Measurements from ENCODE around the gene TPCN1. TPM values are rescaled to one million over a fixed set of nuclear protein-coding genes. Genes with fewer than 3 reads are reported as not detected.

The TPCN1 gene
- total RNA-seq, 1 experiment from 2014 or later, result 13.5 TPM

- Histone ChIP-seq H2BK15ac (ENCODE audit: low read depth, low read length) (no peak overlapping the region), H3T11ph (ENCODE audit: low read length) (no peak overlapping the region), H3K9ac (ENCODE audit: extremely low read depth, insufficient read length, low read length) (no peak overlapping the region), H3K79me2 (ENCODE audit: insufficient read depth, low read length) (no peaks in the 10 kb centered on the region; the same call in 1 of the 2 replicates), H4K5ac (ENCODE audit: insufficient read length, low read depth, low read length) (no peak overlapping the region), H3K23ac (ENCODE audit: insufficient read length, low read depth, low read length) (no peak overlapping the region), H4K8ac (replicated peaks; ENCODE audit: insufficient read length, low read depth, low read length) (no peak overlapping the region), H3K4me1 (ENCODE audit: insufficient read depth, low read length) (peaks cover 9% of the 10 kb centered on the region; the same call in 1 of the 2 replicates), H2BK12ac (ENCODE audit: insufficient read length, low read depth, low read length) (no peak overlapping the region), H2BK20ac (ENCODE audit: low read depth, low read length, poor library complexity, severe bottlenecking) (no peak overlapping the region), H3K23me2 (ENCODE audit: insufficient read length, low read depth, low read length, poor library complexity, severe bottlenecking) (no peaks in the 10 kb centered on the region), H4K91ac (ENCODE audit: insufficient read length, low read depth, low read length) (no peak overlapping the region), H3K9me3 (ENCODE audit: control insufficient read depth, low read depth, low read length) (no peaks in the 10 kb centered on the region), H3K14ac (ENCODE audit: insufficient read depth, low read length) (no peak overlapping the region), H2AFZ (ENCODE audit: low read length) (no peak overlapping the region), H4K20me1 (ENCODE audit: control insufficient read depth, insufficient read depth, insufficient read length) (no peaks in the 10 kb centered on the region), H2BK120ac (ENCODE audit: low read depth, low read length, poor library complexity, severe bottlenecking) (no peak overlapping the region), H3K4ac (ENCODE audit: low read depth, low read length) (no peak overlapping the region), H3K4me2 (ENCODE audit: insufficient read depth, insufficient read length, low read length) (no peak overlapping the region), H3K56ac (ENCODE audit: insufficient read length, low read depth, low read length) (no peak overlapping the region), H2BK5ac (ENCODE audit: insufficient read length, low read length) (no peak overlapping the region), H2AK5ac (ENCODE audit: insufficient read length, low read length) (no peak overlapping the region), H3K27ac (ENCODE audit: insufficient read length, low read depth, low read length) (no peak overlapping the region), H3K27me3 (ENCODE audit: insufficient read depth, low read length) (no peaks in the 10 kb centered on the region), H3K18ac (ENCODE audit: insufficient read length, low read depth, low read length) (no peak overlapping the region), H3K79me1 (ENCODE audit: insufficient read depth, low read depth, low read length, poor library complexity, severe bottlenecking) (no peaks in the 10 kb centered on the region)
- Mint-ChIP-seq H3K27me3 (ENCODE audit: low read depth) (no peaks in the 10 kb centered on the region; the same call in none of the 2 replicates), H3K4me3 (no peak overlapping the region), H3K27ac (no peak overlapping the region), H3K4me1 (peaks cover 33 to 38% of the 10 kb centered on the region in 2 experiments), H3K36me3 (ENCODE audit: insufficient read depth in 1 of 3, low read depth in 3 of 3) (peaks cover 0 to 13% (median 0%) of the 10 kb centered on the region in 3 experiments; a peak in 3 of 7 replicates), H3K9me3 (no peaks in the 10 kb centered on the region)
- no CpG with 5 or more reads among the region's 12 CpGs for WGBS (ENCODE audit: extremely low coverage, insufficient read length, low lambda C conversion rate)
- no peak for DNase-seq
- TF ChIP-seq CTCF (conservative IDR thresholded peaks at IDR 0.05), result no peak
These were observed 28.3 kb downstream of the TPCN1 start for GRCh38 chr12:113249546-113249945.

Measured in H9 (cell line).